GM23338 (cell line): ENCODE data around the gene RIN3.

Experiments used
- EZH2phosphoT487 ChIP-seq: fragments of 200-600 bp; sonication (generic); IDR thresholded peaks from one replicate; pipeline ENCODE4 v1.8.1; 2018; ENCODE audit warnings: antibody characterized with exemption; ENCODE audit not compliant: unreplicated experiment
- POLR2AphosphoS5 ChIP-seq: IDR thresholded peaks from 2 replicates; pipeline ENCODE4 v1.6.1; 2016; ENCODE audit warnings: antibody characterized with exemption, low read depth
- TF ChIP-seq, protein P1 (sequence below), 2 experiments: fragments of 200-600 bp in 1 of 2; sonication (generic) in 1 of 2; conservative IDR thresholded peaks; 2 replicates each; pipeline versions ENCODE4 v1.5.1 to v1.6.1; 2016 to 2017; ENCODE audit warnings: antibody characterized with exemption in 2 of 2, low read depth in 2 of 2, mild to moderate bottlenecking in 2 of 2, moderate library complexity in 1 of 2
- TF ChIP-seq, protein P2 (sequence below): IDR thresholded peaks from one replicate; pipeline ENCODE4 v1.6.1; 2018; ENCODE audit warnings: antibody characterized with exemption; ENCODE audit not compliant: unreplicated experiment

DNA sequence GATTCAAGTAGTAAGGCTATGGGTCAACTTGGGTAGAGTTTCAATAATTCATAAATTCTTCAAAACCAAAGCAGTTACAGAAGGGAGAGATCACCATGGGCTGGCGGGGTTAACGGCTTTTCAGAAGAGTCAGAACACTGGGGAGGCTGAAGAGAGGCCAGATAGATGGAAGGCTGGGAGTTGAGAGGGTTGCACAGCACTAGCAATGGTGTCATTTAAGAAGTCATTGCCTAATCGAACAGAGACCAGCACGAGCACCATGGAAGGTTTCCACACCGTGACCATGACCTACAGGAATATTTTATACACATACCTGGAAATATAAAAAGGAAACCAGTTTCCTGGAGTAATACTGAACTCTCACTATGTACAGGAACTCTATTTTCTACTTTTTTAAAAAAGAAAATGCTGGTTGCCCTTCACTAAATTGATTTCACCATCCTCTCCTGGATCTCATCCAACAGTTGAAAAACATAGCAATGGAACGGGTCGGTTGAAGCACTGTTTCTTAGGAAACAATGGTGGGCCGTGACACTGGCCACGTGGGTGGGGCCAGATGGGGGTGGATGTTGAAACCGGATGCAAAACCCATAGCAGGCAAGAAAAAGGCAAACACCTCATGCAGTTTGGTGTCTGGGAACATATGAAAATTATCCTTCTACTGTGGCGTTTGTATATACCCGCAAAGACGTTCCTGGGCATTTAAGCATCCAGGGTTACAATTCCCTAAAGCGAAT, 38.0 kb upstream of the RIN3 start:
- TF ChIP-seq, protein P1, sequence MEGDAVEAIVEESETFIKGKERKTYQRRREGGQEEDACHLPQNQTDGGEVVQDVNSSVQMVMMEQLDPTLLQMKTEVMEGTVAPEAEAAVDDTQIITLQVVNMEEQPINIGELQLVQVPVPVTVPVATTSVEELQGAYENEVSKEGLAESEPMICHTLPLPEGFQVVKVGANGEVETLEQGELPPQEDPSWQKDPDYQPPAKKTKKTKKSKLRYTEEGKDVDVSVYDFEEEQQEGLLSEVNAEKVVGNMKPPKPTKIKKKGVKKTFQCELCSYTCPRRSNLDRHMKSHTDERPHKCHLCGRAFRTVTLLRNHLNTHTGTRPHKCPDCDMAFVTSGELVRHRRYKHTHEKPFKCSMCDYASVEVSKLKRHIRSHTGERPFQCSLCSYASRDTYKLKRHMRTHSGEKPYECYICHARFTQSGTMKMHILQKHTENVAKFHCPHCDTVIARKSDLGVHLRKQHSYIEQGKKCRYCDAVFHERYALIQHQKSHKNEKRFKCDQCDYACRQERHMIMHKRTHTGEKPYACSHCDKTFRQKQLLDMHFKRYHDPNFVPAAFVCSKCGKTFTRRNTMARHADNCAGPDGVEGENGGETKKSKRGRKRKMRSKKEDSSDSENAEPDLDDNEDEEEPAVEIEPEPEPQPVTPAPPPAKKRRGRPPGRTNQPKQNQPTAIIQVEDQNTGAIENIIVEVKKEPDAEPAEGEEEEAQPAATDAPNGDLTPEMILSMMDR (conservative IDR thresholded peaks at IDR 0.05; ENCODE audit: low read depth in 2 of 2): no peak
- TF ChIP-seq EZH2phosphoT487 (no peak), POLR2AphosphoS5 (no peak)
- TF ChIP-seq, protein P2, sequence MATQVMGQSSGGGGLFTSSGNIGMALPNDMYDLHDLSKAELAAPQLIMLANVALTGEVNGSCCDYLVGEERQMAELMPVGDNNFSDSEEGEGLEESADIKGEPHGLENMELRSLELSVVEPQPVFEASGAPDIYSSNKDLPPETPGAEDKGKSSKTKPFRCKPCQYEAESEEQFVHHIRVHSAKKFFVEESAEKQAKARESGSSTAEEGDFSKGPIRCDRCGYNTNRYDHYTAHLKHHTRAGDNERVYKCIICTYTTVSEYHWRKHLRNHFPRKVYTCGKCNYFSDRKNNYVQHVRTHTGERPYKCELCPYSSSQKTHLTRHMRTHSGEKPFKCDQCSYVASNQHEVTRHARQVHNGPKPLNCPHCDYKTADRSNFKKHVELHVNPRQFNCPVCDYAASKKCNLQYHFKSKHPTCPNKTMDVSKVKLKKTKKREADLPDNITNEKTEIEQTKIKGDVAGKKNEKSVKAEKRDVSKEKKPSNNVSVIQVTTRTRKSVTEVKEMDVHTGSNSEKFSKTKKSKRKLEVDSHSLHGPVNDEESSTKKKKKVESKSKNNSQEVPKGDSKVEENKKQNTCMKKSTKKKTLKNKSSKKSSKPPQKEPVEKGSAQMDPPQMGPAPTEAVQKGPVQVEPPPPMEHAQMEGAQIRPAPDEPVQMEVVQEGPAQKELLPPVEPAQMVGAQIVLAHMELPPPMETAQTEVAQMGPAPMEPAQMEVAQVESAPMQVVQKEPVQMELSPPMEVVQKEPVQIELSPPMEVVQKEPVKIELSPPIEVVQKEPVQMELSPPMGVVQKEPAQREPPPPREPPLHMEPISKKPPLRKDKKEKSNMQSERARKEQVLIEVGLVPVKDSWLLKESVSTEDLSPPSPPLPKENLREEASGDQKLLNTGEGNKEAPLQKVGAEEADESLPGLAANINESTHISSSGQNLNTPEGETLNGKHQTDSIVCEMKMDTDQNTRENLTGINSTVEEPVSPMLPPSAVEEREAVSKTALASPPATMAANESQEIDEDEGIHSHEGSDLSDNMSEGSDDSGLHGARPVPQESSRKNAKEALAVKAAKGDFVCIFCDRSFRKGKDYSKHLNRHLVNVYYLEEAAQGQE: no peak
